Measurements from ENCODE around the gene DMD.

Gene DMD

GRCh38 chrX:31604629-31605221 is 1606.6 kb downstream of the DMD start:
- TF ChIP-seq CTCF (IDR thresholded peaks at IDR 0.05), result no peak
- no peak for DNase-seq (ENCODE audit: low spot score)

DNA sequence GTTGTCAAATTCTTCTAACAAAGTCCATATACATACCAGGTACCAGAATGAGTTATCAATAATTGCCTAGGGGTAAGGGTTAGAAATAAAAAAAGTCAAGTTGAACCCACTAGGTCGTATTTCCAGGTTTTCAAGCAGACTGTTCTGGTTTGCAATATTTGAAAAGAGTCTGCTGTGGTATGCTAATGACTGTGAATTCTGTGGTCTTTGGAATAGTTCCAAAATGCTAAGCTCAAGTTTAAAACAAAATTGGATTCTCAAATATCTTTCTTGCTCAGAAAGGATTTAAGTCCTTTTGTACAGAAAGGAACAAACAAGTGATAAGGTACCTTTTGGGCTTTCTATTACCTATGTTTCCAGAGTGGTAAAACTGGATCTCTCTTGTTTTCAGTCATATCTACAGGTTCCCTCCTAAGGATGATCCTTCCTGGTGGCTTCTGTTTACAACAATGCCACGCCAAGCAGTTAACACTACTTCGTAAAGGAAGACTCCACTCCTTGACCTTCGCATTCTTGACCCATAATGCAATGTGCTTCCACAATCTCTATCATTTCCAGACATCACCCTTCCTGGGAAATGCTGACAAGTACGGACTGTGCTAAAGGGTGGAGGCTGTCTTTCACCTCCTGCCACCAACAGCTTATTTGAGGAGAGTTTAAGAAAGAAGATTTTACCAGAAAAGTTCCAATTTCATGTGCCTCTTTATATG is 1607.8 kb downstream of the DMD start:
- H3K4me3 ChIP-seq, result no peak overlapping the region
- TF ChIP-seq CTCF (IDR thresholded peaks at IDR 0.05), result no peak
- no peak for DNase-seq (ENCODE audit: low spot score)
- H3K27ac ChIP-seq, result no peak overlapping the region

More at GRCh38 chrX:31604629-31605221, 1606.6 kb downstream of the DMD start:
- Histone ChIP-seq H3K4me3 (no peak overlapping the region), H3K27ac (no peak overlapping the region)

- no peak overlapping the region for H3K27ac ChIP-seq
- no peak overlapping the region for H3K4me3 ChIP-seq
- no peak for TF ChIP-seq CTCF (IDR thresholded peaks at IDR 0.05)
- DNase-seq (ENCODE audit: low spot score), result no peak
These were observed 1610.5 kb downstream of the DMD start for GRCh38 chrX:31600823-31601222.

GRCh38 chrX:31593353-31593752 is 1618.0 kb downstream of the DMD start:
- TF ChIP-seq CTCF (IDR thresholded peaks at IDR 0.05), result no peak
- no peak overlapping the region for H3K4me3 ChIP-seq
- no peak for DNase-seq (ENCODE audit: low spot score)
- H3K27ac ChIP-seq, result no peak overlapping the region

- no peak for DNase-seq (ENCODE audit: low spot score)
- no peak for TF ChIP-seq CTCF (IDR thresholded peaks at IDR 0.05)
These were observed 1620.0 kb downstream of the DMD start for GRCh38 chrX:31591355-31591754.

DNA sequence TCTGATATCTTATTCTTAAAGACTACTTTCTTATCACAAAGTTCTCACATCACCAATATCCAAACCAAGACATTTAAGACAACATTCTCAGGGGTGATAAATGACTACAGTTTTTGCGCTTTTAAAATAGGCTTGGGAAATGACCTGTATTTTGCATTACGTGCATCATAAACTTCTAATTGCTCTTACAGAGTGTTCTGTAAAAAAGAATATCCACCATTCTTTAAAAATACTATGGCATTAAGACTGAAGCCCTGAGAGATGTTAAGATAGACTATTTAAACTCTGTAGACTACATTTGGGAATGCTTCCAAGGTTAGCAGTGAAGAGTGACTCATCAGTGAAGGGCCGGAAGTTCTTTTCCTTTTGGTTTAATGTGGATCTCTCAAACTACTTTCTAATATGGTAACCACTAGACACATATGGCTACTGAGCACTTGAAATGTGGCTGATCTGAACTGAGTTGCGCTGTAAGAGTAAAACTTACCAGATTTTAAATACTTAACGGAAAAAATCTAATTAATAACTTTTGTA is 1620.7 kb downstream of the DMD start:
- no peak for DNase-seq (ENCODE audit: low spot score)
- Histone ChIP-seq H3K27ac (no peak overlapping the region), H3K4me3 (no peak overlapping the region)
- no peak for TF ChIP-seq CTCF (IDR thresholded peaks at IDR 0.05)

More at GRCh38 chrX:31591355-31591754, 1620.0 kb downstream of the DMD start:
- Histone ChIP-seq H3K4me3 (no peak overlapping the region), H3K27ac (no peak overlapping the region)

- no peak overlapping the region for H3K27ac ChIP-seq
- no peak for DNase-seq (ENCODE audit: low spot score)
- TF ChIP-seq CTCF (IDR thresholded peaks at IDR 0.05), result no peak
- no peak overlapping the region for H3K4me3 ChIP-seq
These were observed 1621.8 kb downstream of the DMD start for GRCh38 chrX:31589503-31589902.
